Ascending aorta (tissue), 2 donors: ENCODE data around the gene MS4A5. TPM values are rescaled to one million over a fixed set of nuclear protein-coding genes. Genes with fewer than 3 reads are reported as not detected.
A peak's percentile ranks its signal among the peaks of the same experiment; 100 is the strongest.

Experiments used
- DNase-seq, 2 donors: peaks; one replicate each; pipeline ENCODE4 v3.0.0-alpha.2; 2019; ENCODE audit warnings: low spot score in 2 of 2
- H3K27ac ChIP-seq, 2 donors: fragments of 200-600 bp; sonication (generic); one replicate each; pipeline ENCODE4 v1.5.1; 2016 to 2017; ENCODE audit warnings: mild to moderate bottlenecking in 1 of 2
- H3K27me3 ChIP-seq: fragments of 200-600 bp; sonication (generic); one replicate; pipeline ENCODE4 v1.5.1; 2017
- H3K36me3 ChIP-seq, 2 donors: fragments of 200-600 bp; sonication (generic); one replicate each; pipeline ENCODE4 v1.5.1; 2016
- H3K4me1 ChIP-seq, 2 donors: fragments of 200-600 bp; sonication (generic); one replicate each; pipeline ENCODE4 v1.5.1; 2016 to 2017; ENCODE audit warnings: mild to moderate bottlenecking in 1 of 2
- H3K4me3 ChIP-seq, 2 donors: fragments of 200-600 bp; sonication (generic); one replicate each; pipeline ENCODE4 v1.5.1; 2016 to 2017; ENCODE audit warnings: mild to moderate bottlenecking in 1 of 2
- H3K9me3 ChIP-seq, 2 donors: fragments of 200-600 bp; sonication (generic); one replicate each; pipeline ENCODE4 v1.5.1; 2016
- CTCF ChIP-seq, 3 experiments: fragments of 200-600 bp in 2 of 3; fragments of 450-650 bp in 1 of 3; sonication (generic) in 2 of 3; IDR thresholded peaks; one replicate each; pipeline ENCODE4 v1.5.1; 2016 to 2019; ENCODE audit warnings: antibody characterized with exemption in 3 of 3, mild to moderate bottlenecking in 1 of 3, moderate library complexity in 1 of 3
- intact Hi-C: fragments of 100-400 bp; cut with DNase I; formaldehyde crosslinking; loops from one replicate; pipeline ENCODE4 v1.15.1; 2023
- total RNA-seq: library from RNA; depleted of rRNA; stranded (reverse); fragments of >200 nt; gene quantifications from one replicate; pipeline ENCODE4 v1.1.0, GENCODE V29; 2016

Gene MS4A5
- total RNA-seq, 1 donor from 2014 or later, result not detected

- Histone ChIP-seq H3K27me3 (no peaks in the 10 kb centered on the region), H3K9me3 (no peaks in the 10 kb centered on the region), H3K4me1 (no peaks in the 10 kb centered on the region), H3K27ac (no peak overlapping the region), H3K36me3 (no peaks in the 10 kb centered on the region), H3K4me3 (no peak overlapping the region)
- intact Hi-C loops, result no loop called here
- DNase-seq, result no peak
- no peak for TF ChIP-seq CTCF (IDR thresholded peaks at IDR 0.05)
Observed at GRCh38 chr11:60477035-60477445, 47.7 kb downstream of the MS4A5 start.

- H3K27me3 ChIP-seq, result no peaks in the 10 kb centered on the region
- H3K36me3 ChIP-seq, result no peaks in the 10 kb centered on the region
- no peak overlapping the region for H3K27ac ChIP-seq
- no peaks in the 10 kb centered on the region for H3K4me1 ChIP-seq
- no peak for TF ChIP-seq CTCF (IDR thresholded peaks at IDR 0.05)
- H3K4me3 ChIP-seq, result no peak overlapping the region
- intact Hi-C loops, result no loop called here
- no peaks in the 10 kb centered on the region for H3K9me3 ChIP-seq
- DNase-seq, result no peak
Observed at GRCh38 chr11:60482361-60482760, 53.0 kb downstream of the MS4A5 start.

- Histone ChIP-seq H3K27ac (no peak overlapping the region), H3K9me3 (no peaks in the 10 kb centered on the region), H3K36me3 (no peaks in the 10 kb centered on the region), H3K4me3 (no peak overlapping the region), H3K27me3 (no peaks in the 10 kb centered on the region), H3K4me1 (no peaks in the 10 kb centered on the region)
- intact Hi-C loops, result no loop called here
- DNase-seq, result no peak
- peak in 1 of 3 experiments; percentile 6 for TF ChIP-seq CTCF (IDR thresholded peaks at IDR 0.05)
Observed at GRCh38 chr11:60485987-60486386, 56.6 kb downstream of the MS4A5 start.

GRCh38 chr11:60492488-60493009 is 63.2 kb downstream of the MS4A5 start, which contains the start of gene MS4A12:
Gene MS4A12 (plus strand): TSS chr11:60492778. CDS start chr11:60497319, 4,541 bp downstream.
- no peaks in the 10 kb centered on the region for H3K27me3 ChIP-seq
- no peak within 1 kb of the TSS for H3K27ac ChIP-seq
- no peak for TF ChIP-seq CTCF (IDR thresholded peaks at IDR 0.05)
- intact Hi-C loops, result no loop called here
- H3K4me1 ChIP-seq, result no peaks in the 10 kb centered on the region
- no peaks in the 10 kb centered on the region for H3K9me3 ChIP-seq
- DNase-seq, result no peak
- no peak within 1 kb of the TSS for H3K4me3 ChIP-seq
- no peaks in the 10 kb centered on the region for H3K36me3 ChIP-seq

- Histone ChIP-seq H3K4me1 (no peaks in the 10 kb centered on the region), H3K27me3 (no peaks in the 10 kb centered on the region), H3K9me3 (no peaks in the 10 kb centered on the region), H3K4me3 (no peak overlapping the region), H3K36me3 (no peaks in the 10 kb centered on the region), H3K27ac (no peak overlapping the region)
- no peak for DNase-seq
- TF ChIP-seq CTCF (IDR thresholded peaks at IDR 0.05), result no peak
- intact Hi-C loops, result no loop called here
Observed at GRCh38 chr11:60493454-60493853, 64.1 kb downstream of the MS4A5 start.

Other genes starting within 250 kb of the MS4A5 start
- gene MS4A6A, start 246.5 kb upstream of the MS4A5 start, total RNA-seq, result 35.0 TPM
- gene MS4A4E, start 186.4 kb upstream of the MS4A5 start, total RNA-seq, result 0.75 TPM
- gene MS4A4A, start 148.9 kb upstream of the MS4A5 start, total RNA-seq, result 7.9 TPM
- gene MS4A6E, start 102.3 kb upstream of the MS4A5 start, total RNA-seq, result not detected
- 114 TPM for gene MS4A7, start 51.0 kb upstream of the MS4A5 start, total RNA-seq
- not detected for gene MS4A14, start 33.1 kb upstream of the MS4A5 start, total RNA-seq
- not detected for gene MS4A1, start 26.3 kb downstream of the MS4A5 start, total RNA-seq
- gene MS4A12, start 63.2 kb downstream of the MS4A5 start, total RNA-seq, result not detected
- not detected for gene MS4A13, start 85.8 kb downstream of the MS4A5 start, total RNA-seq